GM12878 (cell line): ENCODE data around the gene CACNA1I. TPM values are rescaled to one million over a fixed set of nuclear protein-coding genes. Genes with fewer than 3 reads are reported as not detected.

Experiments used
- ATAC-seq: fragments of 200-7000 bp; cut with Tn5 transposase; 3 replicates; pipeline ENCODE4 v1.9.1; 2020; ENCODE audit warnings: mild to moderate bottlenecking, moderate library complexity
- BruUV-seq: library from RNA; stranded (reverse); fragments of 400-500 nt; replicated peaks from 2 replicates; lab custom pipeline; 2021; lab: Mats Ljungman, UMichigan
- CTCF ChIA-PET: fragments of 300-600 bp; sonication (Branson Sonifier 250); formaldehyde crosslinking; extraction: SDS; loops from one replicate; lab custom pipeline; 2021; ENCODE audit warnings: inconsistent platforms; lab: Yijun Ruan, JAX
- POLR2A ChIA-PET: fragments of 350-600 bp; formaldehyde crosslinking; extraction: SDS; loops from one replicate; lab custom pipeline; 2021; ENCODE audit warnings: inconsistent platforms; lab: Charles Lee
- RAD21 ChIA-PET: fragments of 300-600 bp; sonication (Branson Sonifier 250); formaldehyde crosslinking; loops from one replicate; lab custom pipeline; 2023; ENCODE audit warnings: antibody characterized with exemption; ENCODE audit not compliant: unreplicated experiment; lab: Charles Lee
- SMC1A ChIA-PET: fragments of 300-600 bp; sonication (Branson Sonifier 250); formaldehyde crosslinking; loops from one replicate; lab custom pipeline; 2023; ENCODE audit not compliant: unreplicated experiment, uncharacterized antibody; lab: Charles Lee
- DNase-seq: peaks from one replicate; pipeline ENCODE4 v3.0.0-alpha.2; 2011; ENCODE audit warnings: low read depth, low spot score
- FAIRE-seq: peaks from 3 replicates; lab custom pipeline; 2011; peaks lifted over from hg19 to GRCh38; lab: Jason Lieb, UNC
- H2AFZ ChIP-seq: 2 replicates; pipeline ENCODE4 v1.6.0; 2011; ENCODE audit warnings: low read depth, low read length, control low read depth; ENCODE audit not compliant: control insufficient read depth
- H3K27ac ChIP-seq: 2 replicates; pipeline ENCODE4 v1.5.1; 2011; ENCODE audit warnings: control low read depth; ENCODE audit not compliant: control insufficient read depth, insufficient read depth
- H3K27me3 ChIP-seq, 2 experiments: replicated peaks in 1 of 2; 2 replicates each; pipeline versions ENCODE4 v1.6.0 to v1.6.1; 2011; ENCODE audit warnings: low read length in 1 of 2; ENCODE audit not compliant: control insufficient read depth in 2 of 2, insufficient read depth in 2 of 2
- H3K36me3 ChIP-seq, 2 experiments: 2 replicates each; pipeline ENCODE4 v1.5.1; 2011; ENCODE audit warnings: low read length in 1 of 2; ENCODE audit not compliant: control insufficient read depth in 2 of 2, insufficient read depth in 2 of 2
- H3K4me1 ChIP-seq: 2 replicates; pipeline ENCODE4 v1.6.1; 2011; ENCODE audit warnings: mild to moderate bottlenecking, low read length, moderate library complexity, mixed read lengths; ENCODE audit not compliant: control insufficient read depth, insufficient read depth
- H3K4me2 ChIP-seq: 2 replicates; pipeline ENCODE4 v1.6.0; 2011; ENCODE audit warnings: control low read depth; ENCODE audit not compliant: control insufficient read depth, insufficient read depth
- H3K4me3 ChIP-seq: fragments of 200-600 bp; sonication (generic); 2 replicates; pipeline ENCODE4 v1.5.1; 2016
- H3K79me2 ChIP-seq: 2 replicates; pipeline ENCODE4 v1.6.0; 2011; ENCODE audit warnings: low read length; ENCODE audit not compliant: control insufficient read depth, insufficient read depth
- H3K9ac ChIP-seq: 2 replicates; pipeline ENCODE4 v1.8.0; 2011; ENCODE audit warnings: low read length, control low read depth, mixed read lengths; ENCODE audit not compliant: control insufficient read depth, insufficient read depth
- H3K9me3 ChIP-seq: replicated peaks from 3 replicates; pipeline ENCODE4 v1.5.1; 2011; ENCODE audit warnings: mild to moderate bottlenecking, low read length; ENCODE audit not compliant: control insufficient read depth, insufficient read depth
- H4K20me1 ChIP-seq: 2 replicates; pipeline ENCODE4 v1.6.0; 2011; ENCODE audit not compliant: control insufficient read depth, insufficient read depth
- EED ChIP-seq: sonication (generic); IDR thresholded peaks from 2 replicates; pipeline ENCODE4 v1.6.1; 2016; ENCODE audit warnings: antibody characterized with exemption, low read depth
- KAT2A ChIP-seq: conservative IDR thresholded peaks from 2 replicates; pipeline ENCODE4 v1.6.1; 2011; ENCODE audit warnings: low read depth, low read length; ENCODE audit not compliant: control insufficient read depth
- NFYB ChIP-seq: IDR thresholded peaks from 2 replicates; pipeline ENCODE4 v1.6.1; 2011; ENCODE audit warnings: low read depth, mild to moderate bottlenecking, low read length, improper control_type of control experiment, moderate library complexity; ENCODE audit not compliant: insufficient read depth
- POLR2A ChIP-seq: IDR thresholded peaks from 2 replicates; pipeline ENCODE4 v1.6.1; 2011; ENCODE audit warnings: low read depth, mild to moderate bottlenecking, low read length
- POU2F2 ChIP-seq: IDR thresholded peaks from 3 replicates; pipeline ENCODE4 v1.6.1; 2011; ENCODE audit warnings: low read depth, mild to moderate bottlenecking, low read length, borderline replicate concordance
- SMARCA5 ChIP-seq: fragments of 450-650 bp; IDR thresholded peaks from 2 replicates; pipeline ENCODE4 v1.6.1; 2017; ENCODE audit warnings: mild to moderate bottlenecking
- TCF12 ChIP-seq: IDR thresholded peaks from 2 replicates; pipeline ENCODE4 v1.6.1; 2011; ENCODE audit warnings: low read depth, mild to moderate bottlenecking, low read length
- TCF3 ChIP-seq: IDR thresholded peaks from 2 replicates; pipeline ENCODE4 v1.6.1; 2012; ENCODE audit warnings: low read depth, mild to moderate bottlenecking, low read length, borderline replicate concordance; ENCODE audit not compliant: insufficient read depth
- TCF7 ChIP-seq: IDR thresholded peaks from 2 replicates; pipeline ENCODE4 v1.6.1; 2014; ENCODE audit warnings: antibody characterized with exemption, borderline replicate concordance
- WGBS: methylation state at CpG from one replicate; pipeline ENCODE4 v1.1.6; 2016; ENCODE audit warnings: low lambda C conversion rate; ENCODE audit not compliant: insufficient replicate concordance, insufficient coverage; ENCODE audit errors: missing lambda C conversion rate; 5-methylcytosine and 5-hydroxymethylcytosine counted together
- in situ Hi-C: fragments of 300-500 bp; cut with MboI; formaldehyde crosslinking; loops from 9 replicates; pipeline ENCODE4 v1.14.3; 2018; ENCODE audit warnings: mixed read lengths
- intact Hi-C: fragments of 100-400 bp; cut with micrococcal nuclease; formaldehyde crosslinking; loops from one replicate; pipeline ENCODE4 v1.14.2; 2022; ENCODE audit not compliant: unreplicated experiment
- polyA plus RNA-seq, 11 experiments: library from polyadenylated mRNA; depleted of rRNA in 4 of 11; unstranded in 6 of 11; stranded (reverse) in 5 of 11; fragments of >200 nt; fragmentation: Nextera tagmentation in 4 of 11; fragmentation: Illumina TruSeq in 1 of 11; extraction: Ambion mirVana in 4 of 11; extraction: Trizol in 1 of 11; gene quantifications; 1 replicate in 1 of 11; 2 replicates in 10 of 11; pipeline versions ENCODE4 v1.2.1 to v1.2.3, GENCODE V29; 2011 to 2016; ENCODE audit warnings: inconsistent platforms in 2 of 11, missing spikeins in 2 of 11, low read depth in 1 of 11
- total RNA-seq, 4 experiments: library from RNA; depleted of rRNA in 3 of 4; stranded (reverse); fragments of >200 nt in 3 of 4; fragmentation: Illumina TruSeq in 1 of 4; extraction: Trizol in 1 of 4; gene quantifications; 2 replicates each; pipeline versions ENCODE4 v1.2.1 to v1.2.3, GENCODE V29; 2013 to 2021
- TF ChIP-seq, protein P1 (sequence below): fragments of 450-650 bp; IDR thresholded peaks from 2 replicates; pipeline ENCODE4 v1.6.1; 2016; ENCODE audit warnings: mild to moderate bottlenecking

The CACNA1I gene
- total and polyA plus RNA-seq, 10 of the 15 experiments (the other 5 are each of a cell fraction or from before 2014, with no cell fraction given): 0.01 to 0.03 TPM; not detected in 8

DNA sequence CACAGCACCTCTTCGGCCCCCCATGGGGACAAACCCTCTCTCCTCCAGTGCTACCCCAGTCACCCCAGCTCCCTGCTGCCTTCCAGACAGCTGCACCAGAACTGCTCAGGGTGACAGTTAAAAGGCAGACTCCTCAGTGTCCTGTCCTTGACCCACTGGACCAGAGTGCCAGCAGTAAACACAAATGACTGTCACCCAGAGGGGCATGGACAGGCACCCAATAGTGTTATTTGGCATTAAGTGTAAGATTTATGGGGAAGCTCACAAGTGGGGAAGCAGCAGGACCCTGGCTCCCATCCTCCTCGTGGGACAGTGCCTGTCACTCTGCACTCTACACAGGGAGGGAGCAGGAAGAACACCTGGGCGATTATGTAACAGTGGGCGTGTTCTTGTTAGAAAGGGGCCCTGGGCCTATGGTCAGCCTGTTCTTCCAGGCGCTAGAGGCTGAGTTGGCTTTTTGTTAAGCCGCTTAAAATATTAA lies 43.0 kb upstream of the CACNA1I start:
- intact Hi-C loops: no loop called here
- RAD21 ChIA-PET: interaction anchor here (0.8 to 4.7 kb wide), 8 partner anchors 8 to 508 kb away, joined by 3 to 44 read pairs (median 22); partner anchors contain the start of genes ATF4, MIEF1 and RPL3

More for the DNA sequence above, 43.0 kb upstream of the CACNA1I start:
- in situ Hi-C loops: no loop called here
- SMC1A ChIA-PET: interaction anchor here (0.7 to 2.9 kb wide), 6 partner anchors 13 to 357 kb away, joined by 4 to 23 read pairs (median 10); partner anchors contain the start of gene TAB1
- TF ChIP-seq NFYB (no peak), TCF3 (0 out of 2 replicates have a peak, but pooled peaks have one; percentile 20), EED (no peak), SMARCA5 (no peak), KAT2A (no peak), TCF7 (no peak), POU2F2 (no peak), TCF12 (no peak), POLR2A (0 out of 2 replicates have a peak, but pooled peaks have one; percentile 19)
- TF ChIP-seq, protein P1, sequence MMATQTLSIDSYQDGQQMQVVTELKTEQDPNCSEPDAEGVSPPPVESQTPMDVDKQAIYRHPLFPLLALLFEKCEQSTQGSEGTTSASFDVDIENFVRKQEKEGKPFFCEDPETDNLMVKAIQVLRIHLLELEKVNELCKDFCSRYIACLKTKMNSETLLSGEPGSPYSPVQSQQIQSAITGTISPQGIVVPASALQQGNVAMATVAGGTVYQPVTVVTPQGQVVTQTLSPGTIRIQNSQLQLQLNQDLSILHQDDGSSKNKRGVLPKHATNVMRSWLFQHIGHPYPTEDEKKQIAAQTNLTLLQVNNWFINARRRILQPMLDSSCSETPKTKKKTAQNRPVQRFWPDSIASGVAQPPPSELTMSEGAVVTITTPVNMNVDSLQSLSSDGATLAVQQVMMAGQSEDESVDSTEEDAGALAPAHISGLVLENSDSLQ: peak; percentile 79
- TF ChIP-seq, all 136 proteins: peak for 3
- ATAC-seq (no peak), DNase-seq (no peak), FAIRE-seq (no peak)
- H3K4me1 ChIP-seq: peaks cover 60% of the 10 kb centered on the region
- H3K27ac ChIP-seq: peak overlapping the region; percentile 96
- H3K4me2 ChIP-seq: peak overlapping the region; percentile 100
- ChIA-PET POLR2A (interaction anchor here (0.5 to 1.2 kb wide), 3 partner anchors 17 to 86 kb away, joined by 3 to 6 read pairs (median 3); a partner anchor contains a TSS), CTCF (interaction anchor here (1.0 to 17.8 kb wide), 10 partner anchors 7 to 498 kb away, joined by 3 to 372 read pairs (median 26); partner anchors contain the start of genes ATF4, MIEF1 and RPL3)
- WGBS: 36% methylated on average over 6 of the region's 6 CpGs
- H3K9me3 ChIP-seq: no peaks in the 10 kb centered on the region
- H2AFZ ChIP-seq: no peak overlapping the region
- H4K20me1 ChIP-seq: peaks cover 22% of the 10 kb centered on the region
- H3K4me3 ChIP-seq: peak overlapping the region; percentile 70; the same call in 1 of the 2 replicates
- no TSS peak for BruUV-seq
- H3K79me2 ChIP-seq: peaks cover 67% of the 10 kb centered on the region
- no peak overlapping the region; the same call in 1 of the 2 replicates for H3K9ac ChIP-seq
- peaks cover 14 to 16% of the 10 kb centered on the region in 2 experiments; a peak in 3 of 4 replicates for H3K36me3 ChIP-seq
- H3K27me3 ChIP-seq: no peaks in the 10 kb centered on the region
